A549 (cell line): Measurements from ENCODE around the gene EPB41L4A. TPM values are rescaled to one million over a fixed set of nuclear protein-coding genes. Genes with fewer than 3 reads are reported as not detected.

Experiments used
- ATAC-seq, 2 experiments: fragments of 200-7000 bp in 1 of 2; fragments of >200 bp in 1 of 2; cut with Nextera tagmentation in 1 of 2; cut with Tn5 transposase in 1 of 2; 3 replicates each; pipeline versions ENCODE4 v1.8.0 to v1.9.1; 2018 to 2020; ENCODE audit warnings: mild to moderate bottlenecking in 1 of 2, moderate library complexity in 1 of 2
- CTCF ChIA-PET: fragments of 300-600 bp; sonication (Branson Sonifier 250); formaldehyde crosslinking; extraction: SDS; loops from one replicate; lab custom pipeline; 2021; ENCODE audit warnings: antibody characterized with exemption, inconsistent platforms; lab: Yijun Ruan, JAX
- POLR2A ChIA-PET: fragments of 350-600 bp; formaldehyde crosslinking; extraction: SDS; loops from one replicate; lab custom pipeline; 2021; ENCODE audit warnings: antibody characterized with exemption, inconsistent platforms; lab: Yijun Ruan, JAX
- DNase-seq, 2 experiments: peaks; one replicate each; pipeline versions ENCODE4 v3.0.0 to v3.0.0-alpha.2; 2011 to 2016; ENCODE audit warnings: low read depth in 1 of 2, low spot score in 1 of 2
- FAIRE-seq: peaks from 2 replicates; lab custom pipeline; 2011; peaks lifted over from hg19 to GRCh38; lab: Jason Lieb, UNC
- H3K27ac ChIP-seq, 2 experiments: fragments of >200 bp; sonication (Bioruptor Twin); formaldehyde crosslinking; 3 replicates each; pipeline ENCODE4 v1.5.1; 2016 to 2017
- H3K4me1 ChIP-seq: fragments of >200 bp; sonication (Bioruptor Twin); formaldehyde crosslinking; 3 replicates; pipeline ENCODE4 v1.6.1; 2016
- H3K4me2 ChIP-seq: fragments of >200 bp; sonication (Bioruptor Twin); formaldehyde crosslinking; 3 replicates; pipeline ENCODE4 v1.6.1; 2016
- H3K4me3 ChIP-seq: fragments of >200 bp; sonication (Bioruptor Twin); formaldehyde crosslinking; 3 replicates; pipeline ENCODE4 v1.5.1; 2016
- H3K9me3 ChIP-seq: fragments of >200 bp; sonication (Bioruptor Twin); formaldehyde crosslinking; 3 replicates; pipeline ENCODE4 v1.6.1; 2016
- BHLHE40 ChIP-seq: IDR thresholded peaks from 2 replicates; pipeline ENCODE4 v1.6.1; 2012; ENCODE audit warnings: low read depth, low read length, inconsistent platforms
- CBX2 ChIP-seq: fragments of 200-600 bp; sonication (generic); IDR thresholded peaks from 2 replicates; pipeline ENCODE4 v1.6.1; 2016; ENCODE audit warnings: low read depth, mild to moderate bottlenecking, borderline replicate concordance
- CHD4 ChIP-seq: fragments of 200-600 bp; sonication (generic); IDR thresholded peaks from 2 replicates; pipeline ENCODE4 v1.6.1; 2016; ENCODE audit warnings: antibody characterized with exemption, mild to moderate bottlenecking, borderline replicate concordance
- EHF ChIP-seq: fragments of 250-450 bp; sonication (Bioruptor Pico); IDR thresholded peaks from 2 replicates; pipeline ENCODE4 v1.5.0; 2020; ENCODE audit warnings: mild to moderate bottlenecking
- FOSB ChIP-seq: fragments of 250-450 bp; sonication (Bioruptor Pico); IDR thresholded peaks from 2 replicates; pipeline ENCODE4 v1.5.0; 2020; ENCODE audit warnings: mild to moderate bottlenecking, moderate library complexity
- FOXS1 ChIP-seq: fragments of 250-450 bp; sonication (Bioruptor Pico); IDR thresholded peaks from 2 replicates; pipeline ENCODE4 v1.5.0; 2020; ENCODE audit warnings: mild to moderate bottlenecking, moderate library complexity
- GATA3 ChIP-seq: IDR thresholded peaks from 2 replicates; pipeline ENCODE4 v1.6.1; 2012; ENCODE audit warnings: borderline replicate concordance
- HEYL ChIP-seq: fragments of 250-450 bp; sonication (Bioruptor Pico); IDR thresholded peaks from 2 replicates; pipeline ENCODE4 v1.8.0; 2021; ENCODE audit warnings: mild to moderate bottlenecking, moderate library complexity
- HOXB5 ChIP-seq: fragments of 250-450 bp; sonication (Bioruptor Pico); IDR thresholded peaks from 2 replicates; pipeline ENCODE4 v1.5.0; 2020; ENCODE audit warnings: mild to moderate bottlenecking, moderate library complexity
- KDM5A ChIP-seq: fragments of 200-600 bp; sonication (generic); IDR thresholded peaks from 2 replicates; pipeline ENCODE4 v1.6.1; 2016; ENCODE audit warnings: antibody characterized with exemption, mild to moderate bottlenecking
- MAFK ChIP-seq: fragments of 450-650 bp; IDR thresholded peaks from 2 replicates; pipeline ENCODE4 v1.6.1; 2014; ENCODE audit not compliant: partially characterized antibody
- NFE2L2 ChIP-seq: fragments of 150-350 bp; conservative IDR thresholded peaks from 2 replicates; pipeline ENCODE4 v1.6.1; 2014; ENCODE audit warnings: low read length
- PHF8 ChIP-seq: fragments of 200-600 bp; sonication (generic); IDR thresholded peaks from 2 replicates; pipeline ENCODE4 v1.6.1; 2016; ENCODE audit warnings: low read depth, mild to moderate bottlenecking, antibody characterized with exemption, moderate library complexity, borderline replicate concordance
- RAD21 ChIP-seq, 2 experiments: fragments of >200 bp in 1 of 2; sonication (Bioruptor Twin) in 1 of 2; formaldehyde crosslinking in 1 of 2; IDR thresholded peaks in 1 of 2; conservative IDR thresholded peaks in 1 of 2; 2 replicates in 1 of 2; 3 replicates in 1 of 2; pipeline ENCODE4 v1.6.1; 2012 to 2018; ENCODE audit warnings: inconsistent platforms in 1 of 2
- RFX5 ChIP-seq: fragments of 450-650 bp; IDR thresholded peaks from 2 replicates; pipeline ENCODE4 v1.7.1; 2014; ENCODE audit warnings: antibody characterized with exemption, mild to moderate bottlenecking, moderate library complexity
- SMC3 ChIP-seq: fragments of >200 bp; sonication (Bioruptor Twin); formaldehyde crosslinking; IDR thresholded peaks from 3 replicates; pipeline ENCODE4 v1.6.1; 2018; ENCODE audit warnings: inconsistent platforms
- ZNF302 ChIP-seq: fragments of 250-450 bp; sonication (Bioruptor Pico); IDR thresholded peaks from 2 replicates; pipeline ENCODE4 v1.9.0; 2021; ENCODE audit warnings: inconsistent platforms, mild to moderate bottlenecking, moderate library complexity
- WGBS: methylation state at CpG from one replicate; pipeline ENCODE4 v1.1.6; 2017; ENCODE audit errors: missing lambda C conversion rate; 5-methylcytosine and 5-hydroxymethylcytosine counted together
- polyA plus RNA-seq, 4 experiments: library from polyadenylated mRNA; depleted of rRNA in 3 of 4; stranded (reverse); fragments of >200 nt; fragmentation: RNase III in 1 of 4; extraction: RNeasy Plus Mini Kit Qiagen cat#74134 plus additional on column Dnase treatment in 1 of 4; gene quantifications; 2 replicates in 3 of 4; 3 replicates in 1 of 4; pipeline ENCODE4 v1.2.3, GENCODE V29; 2011 to 2017
- TF ChIP-seq, protein P1 (sequence below): IDR thresholded peaks from 2 replicates; pipeline ENCODE4 v1.6.1; 2012; ENCODE audit warnings: low read depth, borderline replicate concordance
- TF ChIP-seq, protein P2 (sequence below): fragments of >200 bp; sonication (Bioruptor Twin); formaldehyde crosslinking; IDR thresholded peaks from 3 replicates; pipeline ENCODE4 v1.5.1; 2016
- TF ChIP-seq, protein P3 (sequence below): fragments of 450-650 bp; IDR thresholded peaks from 2 replicates; pipeline ENCODE4 v1.6.1; 2014; ENCODE audit warnings: antibody characterized with exemption
- TF ChIP-seq, protein P4 (sequence below): IDR thresholded peaks from 2 replicates; pipeline ENCODE4 v1.6.1; 2012
- TF ChIP-seq, protein P5 (sequence below): fragments of 200-600 bp; sonication (generic); IDR thresholded peaks from 2 replicates; pipeline ENCODE4 v1.6.1; 2016; ENCODE audit warnings: antibody characterized with exemption, mild to moderate bottlenecking, moderate library complexity

EPB41L4A gene
- polyA plus RNA-seq, 2 of the 4 experiments (the other 2 are of a cell fraction) = 1.3 to 4.4 TPM

DNA sequence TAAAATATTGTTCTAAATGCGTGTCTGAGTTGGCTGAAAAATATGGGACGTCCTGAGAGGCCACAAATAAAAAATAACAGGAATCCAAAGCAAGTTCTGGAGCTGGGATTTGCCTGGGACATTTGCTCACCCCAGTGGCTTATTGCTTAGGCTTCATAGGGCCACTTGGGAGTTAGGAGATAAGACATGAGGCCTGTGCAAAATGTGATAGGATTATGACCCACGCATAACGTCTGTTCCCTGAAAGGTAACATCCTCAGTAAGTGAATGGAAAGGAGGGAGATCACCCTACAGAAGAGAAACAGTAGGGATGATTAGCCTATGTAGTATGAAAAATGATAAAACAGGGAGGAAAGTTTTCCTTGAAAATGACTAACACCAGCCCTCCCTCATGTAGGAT, 269.4 kb downstream of the EPB41L4A start:
- ATAC-seq (no peak), DNase-seq (no peak), FAIRE-seq (no peak)
- WGBS = 49% methylated on average over 4 of the region's 4 CpGs
- H3K27ac ChIP-seq = no peak overlapping the region
- ChIA-PET CTCF (interaction anchor here (1.4 to 2.8 kb wide), 2 partner anchors 270 to 599 kb away, joined by 3 to 11 read pairs; no protein-coding TSS in a partner anchor), POLR2A (no interaction called here)
- H3K4me3 ChIP-seq = no peak overlapping the region
- TF ChIP-seq FOXS1 (CRISPR knock-in tag) = no peak
- TF ChIP-seq NFE2L2 = no peak
- TF ChIP-seq, protein P1, sequence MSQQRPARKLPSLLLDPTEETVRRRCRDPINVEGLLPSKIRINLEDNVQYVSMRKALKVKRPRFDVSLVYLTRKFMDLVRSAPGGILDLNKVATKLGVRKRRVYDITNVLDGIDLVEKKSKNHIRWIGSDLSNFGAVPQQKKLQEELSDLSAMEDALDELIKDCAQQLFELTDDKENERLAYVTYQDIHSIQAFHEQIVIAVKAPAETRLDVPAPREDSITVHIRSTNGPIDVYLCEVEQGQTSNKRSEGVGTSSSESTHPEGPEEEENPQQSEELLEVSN = no peak
- no peak for TF ChIP-seq HEYL (CRISPR knock-in tag)
- TF ChIP-seq GATA3 = no peak
- TF ChIP-seq KDM5A = no peak
- no peaks in the 10 kb centered on the region for H3K9me3 ChIP-seq
- H3K4me1 ChIP-seq = no peaks in the 10 kb centered on the region
- H3K4me2 ChIP-seq = no peak overlapping the region

DNA sequence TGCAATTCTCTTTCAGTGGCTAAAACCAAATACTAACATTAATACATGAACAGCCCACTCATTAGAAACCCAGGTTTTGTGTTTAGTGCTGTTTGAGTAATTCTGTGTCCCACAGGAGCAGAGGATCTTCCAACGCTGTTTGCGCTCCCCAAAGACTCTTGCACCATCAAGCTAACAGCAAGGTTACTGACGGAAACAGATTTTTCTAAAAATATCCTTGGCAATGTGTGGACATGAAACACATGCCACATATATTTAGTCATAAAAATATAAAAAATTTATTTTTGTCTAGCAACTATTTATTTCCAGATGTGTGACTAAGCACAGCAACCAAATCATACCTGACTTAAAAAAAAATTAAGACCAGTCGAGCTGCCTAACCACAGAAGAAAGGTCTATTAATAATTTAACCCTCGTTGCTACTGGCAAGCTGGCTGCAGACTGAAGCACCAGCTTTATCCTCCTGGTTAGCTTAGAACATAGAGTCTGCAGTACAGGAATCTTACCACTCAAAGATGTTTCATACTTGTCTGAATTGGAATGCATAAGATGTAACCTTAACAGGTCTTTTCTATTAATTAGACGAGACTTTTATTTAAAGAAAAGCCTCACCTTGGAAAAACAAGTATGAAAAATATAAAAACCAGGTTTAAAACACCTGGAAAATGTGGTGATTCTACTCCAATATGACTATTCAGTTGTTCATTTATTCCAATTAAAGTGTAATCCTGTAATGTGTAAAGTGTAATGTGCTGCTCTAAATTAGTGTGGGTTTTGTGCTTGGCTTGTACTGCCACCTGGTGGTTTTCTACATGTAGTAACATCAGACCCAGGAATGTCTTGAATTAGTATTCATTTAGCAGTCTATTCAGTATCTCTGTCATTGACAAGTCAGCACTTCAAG, 272.5 kb downstream of the EPB41L4A start:
- H3K4me3 ChIP-seq = no peak overlapping the region
- peak; percentile 48 to 73 for DNase-seq
- POLR2A ChIA-PET = no interaction called here
- TF ChIP-seq, protein P2, sequence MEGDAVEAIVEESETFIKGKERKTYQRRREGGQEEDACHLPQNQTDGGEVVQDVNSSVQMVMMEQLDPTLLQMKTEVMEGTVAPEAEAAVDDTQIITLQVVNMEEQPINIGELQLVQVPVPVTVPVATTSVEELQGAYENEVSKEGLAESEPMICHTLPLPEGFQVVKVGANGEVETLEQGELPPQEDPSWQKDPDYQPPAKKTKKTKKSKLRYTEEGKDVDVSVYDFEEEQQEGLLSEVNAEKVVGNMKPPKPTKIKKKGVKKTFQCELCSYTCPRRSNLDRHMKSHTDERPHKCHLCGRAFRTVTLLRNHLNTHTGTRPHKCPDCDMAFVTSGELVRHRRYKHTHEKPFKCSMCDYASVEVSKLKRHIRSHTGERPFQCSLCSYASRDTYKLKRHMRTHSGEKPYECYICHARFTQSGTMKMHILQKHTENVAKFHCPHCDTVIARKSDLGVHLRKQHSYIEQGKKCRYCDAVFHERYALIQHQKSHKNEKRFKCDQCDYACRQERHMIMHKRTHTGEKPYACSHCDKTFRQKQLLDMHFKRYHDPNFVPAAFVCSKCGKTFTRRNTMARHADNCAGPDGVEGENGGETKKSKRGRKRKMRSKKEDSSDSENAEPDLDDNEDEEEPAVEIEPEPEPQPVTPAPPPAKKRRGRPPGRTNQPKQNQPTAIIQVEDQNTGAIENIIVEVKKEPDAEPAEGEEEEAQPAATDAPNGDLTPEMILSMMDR = peak; percentile 92
- TF ChIP-seq SMC3 = peak; percentile 93
- TF ChIP-seq, protein P3, sequence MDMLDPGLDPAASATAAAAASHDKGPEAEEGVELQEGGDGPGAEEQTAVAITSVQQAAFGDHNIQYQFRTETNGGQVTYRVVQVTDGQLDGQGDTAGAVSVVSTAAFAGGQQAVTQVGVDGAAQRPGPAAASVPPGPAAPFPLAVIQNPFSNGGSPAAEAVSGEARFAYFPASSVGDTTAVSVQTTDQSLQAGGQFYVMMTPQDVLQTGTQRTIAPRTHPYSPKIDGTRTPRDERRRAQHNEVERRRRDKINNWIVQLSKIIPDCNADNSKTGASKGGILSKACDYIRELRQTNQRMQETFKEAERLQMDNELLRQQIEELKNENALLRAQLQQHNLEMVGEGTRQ = no peak
- no peak for TF ChIP-seq RFX5
- peak; percentile 38 for TF ChIP-seq MAFK
- peak; percentile 94 to 96 for TF ChIP-seq RAD21 (conservative IDR thresholded peaks at IDR 0.05 in 1 of 2, IDR thresholded peaks at IDR 0.05 in 1 of 2)
- TF ChIP-seq, all 56 proteins: peak for 4
- H3K27ac ChIP-seq = no peak overlapping the region
- CTCF ChIA-PET = interaction anchor here (0.7 to 3.7 kb wide), 10 partner anchors 14 to 990 kb away, joined by 3 to 25 read pairs (median 5); no protein-coding TSS in a partner anchor
- FAIRE-seq = peak; percentile 96
- H3K4me1 ChIP-seq = no peaks in the 10 kb centered on the region
- peak; percentile 96 to 99 for ATAC-seq
- H3K4me2 ChIP-seq = no peak overlapping the region
- H3K9me3 ChIP-seq = no peaks in the 10 kb centered on the region
- whole genome bisulfite sequencing = 50% methylated on average over 6 of the region's 6 CpGs

DNA sequence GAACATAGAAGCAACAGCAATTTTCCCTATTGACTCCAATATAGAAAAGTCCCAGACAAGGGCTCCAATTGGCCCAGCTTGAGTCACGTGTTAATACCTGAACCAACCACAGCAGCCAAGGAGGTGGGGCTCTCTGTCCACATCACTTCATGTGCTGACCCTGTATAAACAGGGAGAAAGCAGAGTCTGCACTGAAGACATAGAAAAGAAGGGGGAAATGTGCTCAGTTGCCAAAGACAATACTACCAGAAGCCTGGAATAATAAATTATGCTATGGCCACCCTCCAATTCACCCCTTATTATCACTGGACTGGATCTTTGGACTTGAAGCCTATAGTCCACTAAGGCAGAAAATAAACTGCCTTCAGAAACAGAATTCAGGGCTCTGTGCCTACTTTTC, 275.4 kb downstream of the EPB41L4A start:
- POLR2A ChIA-PET = no interaction called here
- H3K9me3 ChIP-seq = no peaks in the 10 kb centered on the region
- H3K27ac ChIP-seq = no peak overlapping the region
- CTCF ChIA-PET = interaction anchor here (1.2 to 3.7 kb wide), 3 partner anchors 593 to 986 kb away, joined by 3 to 25 read pairs (median 9); no protein-coding TSS in a partner anchor
- no peaks in the 10 kb centered on the region for H3K4me1 ChIP-seq
- ATAC-seq = 0 out of 6 replicates have a peak, but pooled peaks of 1 of the 2 experiments have one; percentile 29
- FAIRE-seq = no peak
- WGBS = 38% methylated on average over 1 of the region's 1 CpG
- no peak for DNase-seq
- H3K4me3 ChIP-seq = no peak overlapping the region
- H3K4me2 ChIP-seq = no peak overlapping the region
- TF ChIP-seq BHLHE40 = no peak
- no peak for TF ChIP-seq MAFK
- TF ChIP-seq EHF = no peak
- no peak for TF ChIP-seq NFE2L2
- no peak for TF ChIP-seq FOSB (CRISPR knock-in tag)
- no peak for TF ChIP-seq CBX2
- no peak for TF ChIP-seq RAD21 (conservative IDR thresholded peaks at IDR 0.05 in 1 of 2, IDR thresholded peaks at IDR 0.05 in 1 of 2)
- TF ChIP-seq, protein P4, sequence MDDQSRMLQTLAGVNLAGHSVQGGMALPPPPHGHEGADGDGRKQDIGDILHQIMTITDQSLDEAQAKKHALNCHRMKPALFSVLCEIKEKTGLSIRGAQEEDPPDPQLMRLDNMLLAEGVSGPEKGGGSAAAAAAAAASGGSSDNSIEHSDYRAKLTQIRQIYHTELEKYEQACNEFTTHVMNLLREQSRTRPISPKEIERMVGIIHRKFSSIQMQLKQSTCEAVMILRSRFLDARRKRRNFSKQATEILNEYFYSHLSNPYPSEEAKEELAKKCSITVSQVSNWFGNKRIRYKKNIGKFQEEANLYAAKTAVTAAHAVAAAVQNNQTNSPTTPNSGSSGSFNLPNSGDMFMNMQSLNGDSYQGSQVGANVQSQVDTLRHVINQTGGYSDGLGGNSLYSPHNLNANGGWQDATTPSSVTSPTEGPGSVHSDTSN = no peak
- TF ChIP-seq, protein P5, sequence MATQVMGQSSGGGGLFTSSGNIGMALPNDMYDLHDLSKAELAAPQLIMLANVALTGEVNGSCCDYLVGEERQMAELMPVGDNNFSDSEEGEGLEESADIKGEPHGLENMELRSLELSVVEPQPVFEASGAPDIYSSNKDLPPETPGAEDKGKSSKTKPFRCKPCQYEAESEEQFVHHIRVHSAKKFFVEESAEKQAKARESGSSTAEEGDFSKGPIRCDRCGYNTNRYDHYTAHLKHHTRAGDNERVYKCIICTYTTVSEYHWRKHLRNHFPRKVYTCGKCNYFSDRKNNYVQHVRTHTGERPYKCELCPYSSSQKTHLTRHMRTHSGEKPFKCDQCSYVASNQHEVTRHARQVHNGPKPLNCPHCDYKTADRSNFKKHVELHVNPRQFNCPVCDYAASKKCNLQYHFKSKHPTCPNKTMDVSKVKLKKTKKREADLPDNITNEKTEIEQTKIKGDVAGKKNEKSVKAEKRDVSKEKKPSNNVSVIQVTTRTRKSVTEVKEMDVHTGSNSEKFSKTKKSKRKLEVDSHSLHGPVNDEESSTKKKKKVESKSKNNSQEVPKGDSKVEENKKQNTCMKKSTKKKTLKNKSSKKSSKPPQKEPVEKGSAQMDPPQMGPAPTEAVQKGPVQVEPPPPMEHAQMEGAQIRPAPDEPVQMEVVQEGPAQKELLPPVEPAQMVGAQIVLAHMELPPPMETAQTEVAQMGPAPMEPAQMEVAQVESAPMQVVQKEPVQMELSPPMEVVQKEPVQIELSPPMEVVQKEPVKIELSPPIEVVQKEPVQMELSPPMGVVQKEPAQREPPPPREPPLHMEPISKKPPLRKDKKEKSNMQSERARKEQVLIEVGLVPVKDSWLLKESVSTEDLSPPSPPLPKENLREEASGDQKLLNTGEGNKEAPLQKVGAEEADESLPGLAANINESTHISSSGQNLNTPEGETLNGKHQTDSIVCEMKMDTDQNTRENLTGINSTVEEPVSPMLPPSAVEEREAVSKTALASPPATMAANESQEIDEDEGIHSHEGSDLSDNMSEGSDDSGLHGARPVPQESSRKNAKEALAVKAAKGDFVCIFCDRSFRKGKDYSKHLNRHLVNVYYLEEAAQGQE = no peak
- no peak for TF ChIP-seq CHD4
- no peak for TF ChIP-seq HOXB5
- TF ChIP-seq PHF8 = no peak
- no peak for TF ChIP-seq ZNF302
- TF ChIP-seq, protein P1 = no peak
